GM21737 (cell line): ENCODE results near the gene IFIH1.

Experiments
- ATAC-seq: cut with Tn5 transposase; IDR thresholded peaks from one replicate; pipeline ENCODE4 v1.9.1; 2021; ENCODE audit warnings: mild to moderate bottlenecking, moderate library complexity; ENCODE audit not compliant: unreplicated experiment

IFIH1 gene

DNA sequence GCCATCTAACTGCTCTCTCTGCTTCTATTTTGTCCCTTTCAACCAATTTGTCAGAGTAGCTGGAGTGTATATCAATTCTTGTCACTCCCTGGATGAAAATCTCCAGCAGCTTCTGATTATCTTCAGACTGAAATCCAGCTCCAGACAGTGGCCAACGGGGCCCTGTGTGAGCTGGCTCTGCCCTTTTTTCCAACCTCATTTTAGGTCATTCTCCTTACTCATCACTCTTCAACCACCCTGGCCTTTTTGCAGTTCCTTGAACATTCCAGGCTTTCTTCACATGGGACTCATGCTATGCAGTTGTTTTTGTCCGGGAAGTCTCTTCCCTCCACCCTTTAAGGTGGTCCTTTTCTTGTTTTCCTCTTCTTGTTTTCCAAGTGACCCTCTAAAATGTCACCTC, 59.8 kb downstream of the IFIH1 start:
- no peak for ATAC-seq

DNA sequence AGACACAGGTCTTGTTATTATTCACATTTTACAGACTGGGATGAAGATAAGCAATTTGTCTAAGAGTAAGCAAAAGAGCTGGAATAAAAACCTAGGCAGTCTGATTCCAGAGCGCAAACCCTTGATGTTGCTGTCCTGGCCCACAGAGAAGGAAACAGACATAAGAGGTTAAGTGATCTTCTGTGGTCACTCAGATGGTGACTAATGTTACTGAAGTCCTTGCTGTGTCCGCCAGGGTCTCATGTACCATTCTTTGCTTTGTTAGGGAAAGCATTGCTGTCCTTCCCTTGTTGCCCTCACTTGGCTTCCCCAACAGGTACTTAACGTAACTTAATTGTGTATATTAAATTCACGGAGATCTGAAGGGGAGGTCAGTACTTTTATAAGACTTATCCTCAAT, 60.3 kb downstream of the IFIH1 start:
- ATAC-seq: no peak

DNA sequence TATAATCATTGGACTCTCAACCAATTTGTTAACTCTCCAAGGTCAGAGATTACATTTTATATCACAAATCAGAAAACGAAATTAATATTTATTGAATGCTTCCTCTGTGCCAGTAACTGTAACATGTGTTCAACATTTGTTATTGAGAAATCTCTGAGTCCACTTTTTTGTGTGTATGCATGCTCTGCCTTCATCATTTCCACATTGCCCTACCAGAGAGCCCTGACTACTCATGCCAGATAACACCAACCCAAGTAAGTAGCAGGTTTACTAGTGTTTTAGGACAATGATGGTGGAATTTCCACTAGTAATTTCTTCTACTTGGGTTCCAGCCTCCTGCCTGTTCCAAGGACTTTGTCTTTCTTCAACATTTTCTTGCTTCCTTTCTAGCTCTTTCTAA, 61.1 kb downstream of the IFIH1 start:
- no peak for ATAC-seq

DNA sequence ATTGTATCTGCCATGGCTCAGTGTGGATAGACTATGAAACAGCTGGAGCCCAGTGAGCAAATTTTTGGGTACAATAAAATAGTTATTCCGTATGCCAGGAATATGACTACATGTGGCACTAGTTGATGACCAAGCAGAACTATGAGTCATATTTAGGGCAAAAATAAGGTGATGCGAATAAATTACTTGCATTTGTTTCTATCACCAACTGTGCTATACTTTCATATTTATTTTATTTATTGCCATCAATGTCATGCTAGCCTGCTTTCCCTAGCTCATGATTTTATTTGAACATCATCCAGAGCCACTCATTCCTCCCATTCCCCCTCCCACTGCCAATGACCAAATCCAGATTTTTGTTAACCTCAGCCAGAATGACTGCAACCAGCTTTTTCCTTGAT, 61.9 kb downstream of the IFIH1 start:
- ATAC-seq: no peak

DNA sequence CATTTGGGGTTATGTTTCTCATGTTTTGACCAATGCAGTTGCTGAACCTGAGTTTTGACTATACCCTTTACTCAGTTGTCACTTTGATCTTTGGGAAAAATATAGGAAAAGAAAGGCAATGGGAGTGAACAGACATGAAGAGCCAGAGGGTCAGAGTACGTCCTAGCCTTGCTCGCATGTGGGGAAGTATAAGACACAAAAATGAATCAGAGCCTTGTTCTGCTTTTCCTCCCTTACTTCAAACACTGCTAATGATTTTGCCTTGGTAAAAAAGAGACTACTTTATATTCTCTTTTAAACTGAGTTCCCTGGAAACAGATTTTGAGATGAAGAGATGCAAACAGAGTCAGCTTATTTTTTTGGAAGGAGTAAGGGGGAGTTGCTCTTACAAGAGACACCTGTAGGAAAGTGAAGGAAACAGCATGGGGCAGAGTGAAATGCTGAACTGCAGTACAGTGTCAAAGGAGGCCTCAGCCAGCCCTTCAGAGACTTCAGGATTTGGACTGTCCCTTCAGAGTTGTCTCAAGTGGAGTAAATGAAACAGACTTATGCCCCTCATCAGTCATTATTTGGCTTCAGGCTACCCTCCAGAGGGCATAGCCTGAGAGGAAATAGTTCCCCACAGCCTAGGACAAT, 64.1 kb downstream of the IFIH1 start:
- ATAC-seq: no peak

DNA sequence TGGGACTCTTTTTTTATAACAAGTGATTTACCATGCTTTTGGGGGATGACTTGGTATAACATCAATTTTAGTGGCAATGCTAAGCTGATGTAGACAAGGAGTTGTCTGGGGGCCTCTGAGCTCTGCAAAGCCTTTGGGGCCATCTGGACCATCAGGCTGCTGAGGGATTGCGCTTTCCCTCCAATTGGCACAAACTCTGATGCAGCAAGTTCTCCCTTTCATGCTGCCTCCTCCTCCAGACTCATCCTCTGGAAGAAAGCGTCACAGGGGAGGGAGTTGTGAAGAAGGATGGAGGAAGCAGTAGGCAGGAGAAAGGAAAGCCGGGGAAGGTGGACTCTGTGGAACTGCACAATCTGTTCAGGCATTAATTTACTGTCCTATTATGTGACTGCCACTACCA, 65.0 kb downstream of the IFIH1 start:
- no peak for ATAC-seq

DNA sequence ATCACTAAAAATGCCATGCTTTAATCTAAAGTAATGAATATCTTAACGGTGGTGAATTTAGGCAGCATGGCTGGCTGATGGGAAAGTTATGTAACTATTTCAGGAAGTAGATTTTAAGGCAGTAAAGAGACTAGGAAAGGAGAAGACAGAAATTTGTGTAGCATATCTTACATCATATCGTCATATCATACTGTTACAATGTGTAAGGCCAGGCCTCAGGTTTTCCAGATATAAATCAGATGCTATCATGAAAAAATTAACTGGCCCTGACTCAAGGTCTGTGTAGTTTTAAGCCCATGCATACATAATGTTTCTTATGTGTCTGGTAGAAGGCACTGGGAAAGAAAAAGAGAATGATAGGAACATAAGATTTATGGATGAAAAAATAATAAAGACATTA, 66.3 kb downstream of the IFIH1 start:
- ATAC-seq: no peak

DNA sequence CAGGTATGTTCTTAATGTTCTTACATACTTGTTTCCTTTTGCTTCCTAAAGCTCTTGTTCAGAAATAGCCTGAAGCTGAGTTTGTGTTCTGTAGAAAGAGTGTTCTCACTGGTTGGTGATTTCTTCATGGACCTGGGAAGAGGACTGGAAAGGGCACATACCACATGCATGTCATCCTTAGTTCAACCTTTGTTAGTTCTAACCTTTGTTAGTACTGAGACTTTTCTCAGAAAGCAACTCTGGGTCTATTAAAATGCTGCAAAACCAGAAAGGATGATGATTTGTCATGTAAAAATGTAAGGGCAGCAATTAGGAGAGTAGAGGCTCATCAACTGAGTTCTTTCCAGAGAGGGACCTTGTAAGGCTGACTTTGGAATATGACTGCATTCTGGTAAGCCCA, 72.7 kb downstream of the IFIH1 start:
- no peak for ATAC-seq

DNA sequence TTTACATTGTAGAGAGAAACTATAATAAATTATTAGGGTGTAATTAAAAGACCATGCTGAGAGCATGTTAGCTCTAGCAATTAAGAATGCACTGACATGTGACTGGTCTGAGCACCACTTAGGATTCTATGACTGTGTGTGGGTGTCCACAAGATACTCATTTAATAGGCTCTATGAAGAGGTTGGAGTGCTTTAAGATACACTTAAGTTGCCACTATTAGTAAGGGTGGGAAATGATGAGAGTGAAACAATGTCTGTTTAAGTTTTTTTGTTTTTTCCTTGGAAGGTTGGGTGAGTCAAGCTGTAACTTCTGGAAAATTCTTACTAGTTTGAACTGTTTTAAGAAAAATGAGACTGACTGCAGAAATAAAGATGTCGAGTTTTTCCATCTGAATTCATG, 73.4 kb downstream of the IFIH1 start:
- no peak for ATAC-seq

DNA sequence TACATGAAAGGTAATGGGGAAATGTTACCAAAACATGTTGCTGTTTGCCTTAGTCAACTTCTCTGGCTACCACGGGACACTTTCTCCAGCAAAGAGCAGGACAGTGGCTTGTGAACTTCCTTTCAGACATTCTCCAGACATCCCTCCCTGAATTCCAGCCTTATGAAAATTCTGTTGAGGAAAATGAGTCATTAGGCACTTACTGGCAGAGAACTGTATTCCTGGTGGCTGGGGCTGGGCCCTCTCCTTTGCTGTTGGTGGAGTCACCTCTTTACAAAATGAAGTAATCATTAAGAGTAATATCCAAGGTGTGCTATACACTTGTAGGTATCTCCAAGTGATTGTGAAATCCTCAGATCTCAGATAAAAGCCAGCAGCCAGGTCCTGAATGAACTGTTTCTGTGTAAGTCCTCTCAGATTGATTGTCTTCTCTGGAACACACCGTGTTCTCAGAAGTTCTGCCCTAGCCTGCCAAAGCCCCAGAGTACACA, 73.9 kb downstream of the IFIH1 start:
- ATAC-seq: no peak

DNA sequence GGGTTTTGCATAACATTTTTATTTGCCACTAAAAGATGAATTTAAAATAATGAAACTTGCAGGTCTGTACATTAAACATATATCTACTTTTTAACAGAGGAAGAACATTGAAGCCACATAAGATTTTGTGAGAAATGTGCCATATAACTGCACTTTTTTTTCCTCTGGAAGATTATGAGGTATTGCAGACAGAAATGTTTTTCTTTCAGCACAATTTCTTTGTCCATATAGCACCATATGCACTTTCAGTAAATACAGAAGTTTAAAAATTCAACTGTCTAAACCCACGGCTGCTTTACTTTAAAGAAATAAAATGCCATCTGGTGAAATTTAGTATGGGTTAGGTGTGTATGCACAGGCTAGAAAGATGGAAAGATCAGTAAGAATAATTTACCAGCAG, 74.8 kb downstream of the IFIH1 start:
- no peak for ATAC-seq

DNA sequence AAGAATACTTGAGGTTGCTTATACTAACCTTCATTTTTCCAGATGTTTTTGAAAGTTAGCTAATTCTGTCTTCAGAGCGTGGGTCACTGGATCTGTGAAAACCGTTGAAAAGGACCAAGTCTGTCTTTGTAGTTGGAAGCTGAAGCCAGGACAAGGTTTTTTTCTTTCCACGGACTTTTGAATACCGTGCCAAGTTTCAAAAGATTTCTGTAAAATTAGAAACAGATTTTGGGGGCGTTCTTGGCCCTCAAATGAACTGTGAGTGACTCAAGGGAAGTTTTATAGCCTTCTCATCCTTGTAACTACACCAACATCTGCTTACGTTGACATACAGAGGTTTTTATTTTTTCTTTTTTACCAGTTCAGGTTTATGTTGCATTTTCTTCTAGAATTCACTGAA, 75.2 kb downstream of the IFIH1 start, which contains the start of gene FAP:
TSS of gene FAP (minus strand) at position 152 of the 400 bp plus-strand sequence. CDS start at position 34, 118 bp downstream.
- no peak for ATAC-seq

DNA sequence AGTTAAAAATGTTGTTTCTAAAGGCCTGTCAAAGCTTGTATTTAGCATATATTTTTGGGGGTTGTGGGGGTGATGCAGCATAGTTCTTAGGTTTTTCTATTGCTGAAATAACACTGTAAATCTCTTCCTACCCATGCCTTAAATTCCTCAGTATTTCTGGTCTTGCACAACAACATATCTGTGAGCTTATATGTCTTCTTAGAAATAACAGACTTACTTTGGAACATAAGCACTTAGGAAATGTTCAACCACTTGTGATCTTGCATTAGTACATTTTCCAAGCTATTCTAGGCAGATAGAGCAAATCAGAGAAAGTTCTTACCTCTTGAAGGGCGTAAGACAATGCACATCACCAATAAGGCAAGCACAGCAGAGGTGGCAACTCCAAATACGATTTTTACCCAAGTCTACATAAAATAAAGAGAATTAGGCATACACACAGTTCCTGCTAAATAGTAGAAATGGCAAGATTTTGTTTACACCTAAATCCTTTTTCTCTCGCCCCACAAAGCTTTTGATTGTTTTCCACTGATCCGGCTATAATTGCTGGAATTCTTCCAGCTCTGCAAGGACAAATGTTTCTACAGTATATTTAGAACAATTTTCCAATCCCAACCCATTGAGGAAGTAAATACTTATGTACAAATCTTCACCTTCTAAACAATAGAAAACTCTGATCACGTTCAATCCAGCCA, 75.8 kb downstream of the IFIH1 start:
- ATAC-seq: no peak

DNA sequence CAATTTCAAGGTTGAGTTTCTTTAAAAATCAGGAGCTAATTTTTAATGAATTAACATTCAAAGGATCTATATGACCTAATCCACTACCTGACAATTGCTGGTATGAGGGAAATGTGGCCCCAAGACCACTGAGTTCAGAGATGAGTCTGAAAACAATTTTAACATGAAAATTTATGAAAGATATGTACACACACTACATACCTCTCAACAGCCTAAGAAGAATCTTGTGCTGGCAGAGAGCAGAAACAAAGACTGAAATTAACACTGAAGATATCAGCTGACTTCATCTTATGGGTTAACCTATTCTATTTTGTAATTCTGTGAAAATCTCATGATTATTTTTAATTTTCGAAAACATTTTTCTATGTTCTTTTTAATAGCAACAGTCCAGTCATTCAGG, 76.9 kb downstream of the IFIH1 start:
- ATAC-seq: no peak

DNA sequence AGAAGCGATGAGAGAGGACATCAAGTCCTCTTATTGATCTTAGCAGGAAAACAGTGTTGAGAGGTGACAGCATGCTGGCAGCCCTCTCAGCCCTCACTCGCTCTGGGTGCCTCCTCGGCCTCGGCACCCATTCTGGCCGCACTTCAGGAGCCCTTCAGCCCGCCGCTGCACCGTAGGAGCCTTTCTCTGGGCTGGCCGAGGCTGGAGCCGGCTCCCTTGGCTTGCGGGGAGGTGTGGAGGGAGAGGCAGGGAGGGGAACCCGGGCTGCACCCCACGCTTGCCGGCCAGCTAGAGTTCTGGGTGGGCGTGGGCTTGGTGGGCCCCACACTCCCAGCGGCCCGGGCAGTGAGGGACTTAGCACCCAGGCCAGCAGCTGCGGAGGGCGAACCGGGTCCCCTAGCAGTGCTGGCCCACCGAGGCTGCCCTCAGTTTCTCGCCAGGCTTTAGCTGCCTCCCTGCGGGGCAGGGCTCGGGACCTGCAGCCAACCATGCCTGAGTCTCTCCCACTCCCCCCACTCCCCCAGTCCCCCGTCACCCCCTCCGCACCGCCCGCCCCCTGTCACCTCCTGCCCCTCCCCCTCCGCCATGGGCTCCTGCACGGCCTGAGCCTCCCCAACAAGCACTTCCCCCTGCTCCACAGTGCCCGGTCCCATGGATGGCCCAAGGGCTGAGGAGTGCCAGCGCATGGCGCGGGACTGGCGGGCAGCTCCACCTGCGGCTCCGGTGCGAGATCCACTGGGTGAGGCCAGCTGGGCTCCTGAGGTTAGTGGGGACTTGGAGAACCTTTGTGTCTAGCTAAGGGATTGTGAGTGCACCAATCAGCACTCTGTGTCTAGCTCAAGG, 83.6 kb downstream of the IFIH1 start:
- ATAC-seq: no peak

DNA sequence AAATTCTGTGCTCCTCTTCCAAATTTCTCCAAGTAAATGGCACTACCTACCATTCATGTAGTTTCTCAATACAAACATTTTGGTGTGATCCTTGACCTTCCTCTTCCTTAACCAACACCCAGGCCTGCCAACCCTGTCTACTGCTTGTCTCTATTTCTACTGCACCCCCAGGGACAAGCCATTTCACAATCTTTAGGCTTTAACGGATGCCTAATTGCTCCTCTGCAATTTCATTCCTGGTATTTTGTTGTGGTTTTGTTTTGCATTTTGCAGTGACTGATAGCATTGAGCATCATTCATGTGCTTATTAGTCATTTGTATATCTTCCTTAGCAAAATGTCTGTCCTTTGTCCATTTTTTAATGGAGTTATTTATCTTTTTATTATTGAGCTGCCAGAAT, 85.3 kb downstream of the IFIH1 start:
- ATAC-seq: no peak

DNA sequence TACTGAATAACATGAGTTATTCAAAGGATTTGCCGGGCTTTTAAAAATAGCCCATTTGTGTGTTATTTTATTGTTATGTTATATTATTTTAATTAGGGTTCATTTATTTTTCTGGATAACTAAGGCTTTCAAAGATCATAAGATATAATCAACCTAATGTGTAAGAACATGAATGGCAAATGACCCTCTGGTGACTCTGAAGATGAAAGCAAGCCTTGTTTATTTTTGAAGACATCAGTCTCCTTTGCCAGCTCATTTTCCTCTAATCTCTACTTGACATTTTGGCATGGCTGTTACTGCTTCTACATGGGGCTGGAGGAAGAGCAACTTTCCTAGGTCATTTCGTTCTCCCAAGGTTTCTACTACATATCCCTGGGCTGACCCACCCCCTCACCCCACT, 85.8 kb downstream of the IFIH1 start:
- no peak for ATAC-seq

DNA sequence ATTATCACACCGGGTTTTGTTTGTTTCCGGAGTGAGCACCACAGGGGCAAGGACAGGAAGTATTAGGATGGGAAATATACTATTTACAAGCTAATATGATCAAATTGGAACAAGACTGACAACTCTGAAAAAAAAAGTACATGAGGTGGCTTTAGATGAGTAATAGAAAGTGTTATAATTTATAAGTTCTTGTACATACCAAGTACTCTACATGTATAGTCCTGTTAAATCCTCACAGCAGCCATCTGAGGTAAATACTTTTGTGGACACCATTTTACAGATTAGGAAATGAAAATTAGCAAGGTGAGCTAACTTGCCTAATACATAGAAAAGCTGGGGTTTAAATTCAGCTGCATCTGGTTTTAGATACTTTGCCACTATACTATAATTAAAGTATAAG, 86.5 kb downstream of the IFIH1 start:
- no peak for ATAC-seq

DNA sequence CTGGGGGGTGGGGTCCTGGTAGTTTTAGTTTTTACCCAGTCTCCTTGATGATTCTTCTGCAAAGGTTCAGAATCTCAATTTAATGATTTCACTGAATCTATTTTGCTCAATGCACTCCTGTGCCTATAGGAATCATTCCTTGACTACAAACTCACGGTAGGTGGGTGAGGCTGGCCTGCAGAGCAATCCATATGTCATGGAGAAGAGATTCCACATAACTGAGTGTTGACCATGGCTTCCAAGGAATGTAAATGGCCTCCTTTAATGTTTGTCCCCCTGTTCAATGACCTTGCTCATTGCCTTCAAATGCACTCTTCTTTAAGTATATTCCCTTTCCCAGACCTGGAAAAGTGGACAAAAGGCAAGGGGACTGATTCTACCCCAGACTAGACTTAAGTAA, 87.7 kb downstream of the IFIH1 start:
- no peak for ATAC-seq

DNA sequence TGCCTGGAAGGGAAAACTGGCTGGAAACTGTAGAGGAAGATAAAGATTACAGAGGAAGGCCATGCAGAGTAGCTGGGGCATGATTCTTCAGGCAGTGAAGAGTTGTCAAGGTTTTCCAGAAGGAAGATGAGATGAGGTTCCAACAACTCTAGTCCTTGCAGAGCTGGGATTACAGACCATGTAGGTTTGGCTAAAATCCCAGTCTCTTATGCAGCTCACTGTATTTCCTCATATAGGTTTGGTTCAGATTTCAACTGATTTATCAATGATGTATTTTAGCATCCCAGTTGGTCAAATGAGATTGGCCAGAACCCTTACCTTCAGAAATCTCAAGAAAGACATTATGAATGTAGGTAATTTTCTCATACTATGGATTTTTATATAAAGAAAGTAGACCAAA, 91.6 kb downstream of the IFIH1 start:
- ATAC-seq: no peak

DNA sequence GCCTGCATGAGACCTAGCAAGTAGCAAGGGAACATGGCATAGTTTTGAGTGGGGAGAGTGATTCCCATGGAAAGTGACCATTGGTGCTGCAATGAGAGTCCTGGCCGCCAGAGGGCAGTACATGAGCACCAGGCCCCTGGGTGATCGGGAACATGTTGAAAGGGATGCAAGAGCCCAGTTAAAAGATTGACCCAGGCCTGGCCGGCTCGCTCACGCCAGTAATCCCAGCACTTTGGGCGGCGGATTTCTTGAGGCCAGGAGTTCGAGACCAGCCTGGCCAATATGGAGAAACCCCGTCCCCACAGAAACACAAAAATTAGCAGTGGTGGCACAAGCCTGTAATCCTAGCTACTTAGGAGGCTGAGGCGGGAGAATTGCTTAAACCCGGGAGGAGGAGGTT, 97.4 kb downstream of the IFIH1 start:
- ATAC-seq: peak; percentile 85

DNA sequence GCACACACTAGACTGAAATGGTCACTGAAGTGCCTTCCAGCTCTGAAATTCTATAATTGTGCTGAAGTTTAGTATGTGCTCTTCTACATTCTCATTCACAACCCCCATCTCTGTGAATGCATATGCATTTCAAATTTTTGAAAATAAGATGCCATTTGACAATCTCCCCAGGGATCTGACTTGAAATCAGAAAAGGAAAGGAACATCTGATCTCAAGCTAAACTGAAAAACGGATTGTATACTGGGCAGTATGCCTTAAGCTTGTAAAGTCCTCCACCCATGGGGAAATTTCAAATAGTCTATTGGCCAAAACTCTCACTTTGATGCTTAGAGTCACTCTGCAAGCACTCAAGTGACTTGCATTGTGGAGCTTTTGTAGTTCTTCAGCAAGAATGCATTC, 98.1 kb downstream of the IFIH1 start:
- no peak for ATAC-seq
